IPS DF 19.7 (cell line): Measurements from ENCODE around the gene DAB2IP.
"Not testable (repeated sequence)": the region's sequence is repeated elsewhere in the genome, so short reads cannot be mapped to it uniquely, and the experiment has no call there.

Experiments used
- DNase-seq: peaks from one replicate; pipeline ENCODE4 v3.0.0-alpha.2; 2013; ENCODE audit warnings: low read depth, low spot score

The DAB2IP gene

DNA sequence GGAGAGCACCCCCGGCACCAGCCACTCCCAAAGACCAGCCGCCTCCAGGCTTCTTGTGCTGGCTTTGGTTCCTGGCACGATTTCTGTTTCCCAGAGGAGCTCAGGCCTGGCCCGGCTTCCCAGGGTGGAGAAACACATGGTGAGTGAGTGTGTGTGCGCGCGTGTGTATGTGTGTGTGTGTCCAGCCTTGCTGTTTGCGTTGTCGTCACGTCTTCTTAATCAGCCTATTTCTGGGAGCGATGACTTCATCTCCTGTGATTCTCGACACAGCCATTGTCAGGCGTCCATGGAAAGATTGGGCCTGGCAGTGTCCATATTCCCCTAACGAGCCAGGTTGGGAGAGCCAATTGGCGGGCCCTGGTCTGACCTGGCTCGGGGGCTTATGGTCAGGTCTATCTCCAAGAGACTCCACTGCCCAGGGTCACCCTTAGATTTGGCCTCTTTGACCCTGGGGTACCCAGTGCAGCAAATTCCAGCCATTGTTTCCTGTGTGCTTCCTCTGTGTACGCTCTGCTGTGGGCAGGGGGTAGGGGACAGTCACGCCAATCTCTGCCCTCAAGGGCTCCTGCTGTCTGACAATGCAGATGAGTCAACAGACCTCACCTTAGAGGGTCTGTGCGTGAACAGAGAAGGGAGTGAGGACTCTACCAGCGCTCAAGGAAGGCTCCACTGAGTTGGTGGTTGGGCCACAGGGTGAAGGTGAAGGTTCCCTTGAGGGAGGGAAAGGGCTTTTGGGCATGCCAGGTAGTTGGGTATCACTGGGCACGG is 73.8 kb downstream of the DAB2IP start:
- no peak for DNase-seq

DNA sequence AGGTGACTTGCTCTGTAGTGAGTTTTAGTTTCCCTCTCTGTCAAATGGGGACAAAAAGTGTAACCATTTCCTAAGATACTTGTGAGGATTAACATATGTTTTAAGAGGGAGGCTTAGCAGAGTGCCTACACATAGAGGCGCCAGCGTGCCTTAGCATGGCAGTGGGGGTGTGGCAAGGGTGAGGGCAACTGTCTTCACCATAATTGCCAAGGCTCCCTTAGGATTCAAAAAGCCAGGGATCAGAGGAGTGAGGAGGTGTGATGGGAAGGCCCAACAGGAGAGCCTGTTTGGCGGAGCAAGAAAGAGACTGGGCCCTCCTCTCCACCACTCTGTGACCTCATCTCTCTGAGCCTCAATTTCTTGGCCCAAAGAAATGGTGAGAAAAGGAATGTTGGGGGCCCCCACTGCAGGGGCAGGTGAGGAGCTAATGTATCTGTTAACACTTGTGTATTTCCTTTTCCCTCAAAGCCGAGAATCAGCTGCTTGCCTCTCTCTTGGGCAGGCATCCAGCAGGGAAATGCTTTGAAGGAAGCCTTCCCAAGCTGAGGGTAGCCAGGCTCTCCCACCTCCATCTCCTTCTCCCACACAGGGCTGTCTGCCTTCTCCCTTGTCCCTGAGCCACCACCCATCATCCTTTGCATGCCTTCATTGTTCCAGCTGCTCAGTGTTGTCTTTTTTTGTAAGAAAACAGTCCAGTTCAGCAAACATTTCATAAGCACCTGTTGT is 76.0 kb downstream of the DAB2IP start:
- no peak for DNase-seq

DNA sequence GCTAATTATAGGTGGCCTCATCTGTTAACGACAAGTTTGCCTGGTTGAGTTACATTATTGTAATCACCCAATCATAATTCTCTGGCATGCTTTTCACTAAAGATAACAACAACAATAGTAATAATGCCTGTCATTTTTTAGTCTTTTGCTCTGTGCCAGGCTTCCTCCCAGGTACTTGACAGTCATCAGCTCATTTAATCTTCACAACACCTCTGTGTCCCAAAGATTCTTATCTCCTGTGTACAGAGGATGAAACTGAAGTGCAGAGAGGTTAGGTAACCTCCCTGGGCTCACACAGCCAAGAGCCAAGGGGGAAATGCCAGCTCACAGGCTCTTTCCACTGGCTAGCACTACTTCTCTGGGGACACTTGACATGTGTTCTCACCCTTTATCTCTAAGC is 77.5 kb downstream of the DAB2IP start:
- DNase-seq, result no peak

DNA sequence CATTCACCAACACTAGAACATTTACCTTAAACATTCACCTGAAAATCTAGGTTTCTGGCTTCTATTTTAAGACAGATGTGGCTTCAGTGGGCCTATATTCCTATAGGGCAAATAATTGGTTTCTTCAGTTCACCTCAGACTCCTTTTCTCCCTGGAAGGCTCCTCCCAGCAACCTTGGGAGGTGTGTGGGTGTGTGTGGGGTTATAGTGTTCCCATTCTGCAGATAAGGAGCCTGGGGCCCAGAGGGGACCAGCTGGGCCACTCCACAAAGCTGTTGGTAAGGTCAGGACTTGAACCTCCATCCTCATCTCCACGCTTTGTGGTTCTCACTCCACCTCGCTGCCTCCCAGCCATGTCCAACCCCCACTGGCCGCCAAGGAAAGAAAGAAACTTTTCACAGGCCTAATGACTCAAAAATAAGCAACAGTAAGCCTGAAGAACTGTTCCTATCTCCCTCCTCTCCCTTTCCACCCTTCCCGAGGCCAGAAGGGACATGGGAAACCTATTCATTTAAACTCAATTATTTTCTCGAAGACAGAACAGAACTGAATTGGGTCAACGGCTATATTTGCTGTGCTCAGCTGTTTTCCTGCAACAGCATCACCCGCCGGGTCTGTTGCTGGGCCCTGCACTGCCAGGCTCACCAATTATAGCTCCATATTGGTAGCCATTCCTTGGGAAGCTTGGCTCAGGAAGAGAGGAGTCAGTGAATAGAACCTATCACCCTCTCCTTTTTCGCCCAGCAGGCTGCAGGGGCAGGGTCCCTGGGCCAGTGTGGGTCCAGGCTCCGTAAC is 78.5 kb downstream of the DAB2IP start:
- no peak for DNase-seq

DNA sequence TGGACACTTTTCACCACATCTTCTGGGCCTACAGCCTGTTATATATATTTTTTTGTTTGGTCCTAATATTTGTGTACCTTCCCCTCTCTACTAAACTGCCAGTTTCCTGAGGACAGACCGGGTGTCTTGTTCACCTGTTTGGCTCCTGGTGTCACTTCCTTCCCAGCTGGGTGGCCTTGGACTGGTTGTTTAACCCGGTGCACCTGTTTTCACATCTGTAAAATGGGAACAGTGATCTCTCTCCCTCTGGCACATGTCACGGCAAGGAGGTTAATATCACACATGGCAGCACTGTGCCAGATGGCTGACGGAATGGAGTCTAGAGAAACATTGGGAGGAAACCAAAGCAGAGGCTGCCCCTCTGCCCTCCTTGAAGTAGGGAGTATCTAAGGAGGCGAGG is 79.7 kb downstream of the DAB2IP start:
- DNase-seq, result no peak

DNA sequence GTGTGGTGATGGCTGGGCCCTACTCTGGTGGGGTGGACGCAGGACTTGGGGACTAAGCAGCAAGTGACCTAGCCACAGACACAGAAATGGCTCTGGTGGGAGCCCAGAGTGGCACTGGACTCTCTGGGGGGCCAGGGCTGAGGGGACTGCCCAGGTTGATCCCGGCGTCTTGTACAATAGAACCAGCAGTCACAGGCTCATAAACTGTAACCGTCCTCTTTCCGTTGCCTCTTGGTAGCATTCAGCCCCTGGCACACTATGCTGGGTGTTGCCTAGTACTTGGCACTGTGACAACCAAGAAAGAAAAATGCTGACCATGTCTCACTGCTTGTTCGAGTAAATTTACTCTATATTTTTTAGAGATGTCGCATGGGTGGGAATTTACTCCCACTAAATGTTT is 80.5 kb downstream of the DAB2IP start:
- no peak for DNase-seq

DNA sequence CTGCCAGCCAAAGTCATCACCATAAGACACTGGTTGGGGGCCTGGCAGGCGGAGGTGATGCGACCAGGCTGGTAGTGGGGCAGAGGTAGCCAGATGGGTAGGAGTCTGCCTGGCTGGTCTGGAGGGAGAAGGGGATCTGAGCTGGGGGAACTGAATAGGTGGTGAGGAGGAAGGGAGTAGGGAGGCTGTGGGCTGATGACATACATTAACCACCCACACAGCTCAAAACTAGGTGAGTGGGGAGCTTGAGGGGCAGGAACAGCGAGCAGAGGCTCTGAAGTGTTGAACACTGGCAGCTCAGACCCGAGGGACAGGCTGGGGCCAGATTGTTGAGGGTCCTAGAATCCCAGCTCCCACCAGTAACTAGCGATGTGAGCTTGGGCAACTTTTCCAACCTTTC is 81.0 kb downstream of the DAB2IP start:
- DNase-seq, result no peak

DNA sequence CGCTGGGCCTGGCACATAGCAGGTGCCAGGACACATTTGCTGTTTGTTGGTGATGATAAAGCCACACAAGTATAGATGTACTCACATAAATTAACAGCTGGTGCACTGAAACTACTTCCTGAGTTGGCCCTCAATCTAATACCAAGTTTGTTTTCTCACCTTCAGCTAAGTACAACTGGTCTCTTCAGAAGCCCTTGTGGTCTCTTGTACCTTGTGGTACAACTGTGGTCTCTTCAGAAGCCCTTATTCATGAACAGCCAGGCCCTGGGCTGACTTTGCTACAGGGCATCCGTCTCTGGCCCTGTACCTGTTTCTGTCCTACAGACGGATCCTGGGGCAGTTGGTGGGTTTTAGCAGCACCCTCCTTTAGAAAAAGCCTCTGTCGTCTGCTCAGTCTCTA is 81.5 kb downstream of the DAB2IP start:
- DNase-seq, result no peak

DNA sequence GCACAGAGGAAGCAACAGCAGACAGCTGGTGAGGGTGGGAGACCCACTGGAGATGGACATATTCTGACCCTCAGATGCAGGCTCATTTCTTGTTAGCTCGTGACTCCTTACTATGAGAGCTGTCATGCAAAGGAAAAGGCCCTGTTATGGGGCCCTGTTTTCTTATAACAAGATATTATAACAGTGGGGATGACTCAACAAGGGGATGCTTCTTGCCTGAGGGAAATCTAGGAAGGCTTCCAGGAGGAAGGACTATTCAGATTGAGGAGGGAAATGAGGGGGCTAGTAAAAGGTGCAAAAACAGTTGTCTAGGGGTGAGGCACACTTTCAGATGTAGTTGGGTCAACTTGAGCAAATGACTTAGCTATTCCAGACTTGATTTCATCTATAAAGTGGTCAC is 83.0 kb downstream of the DAB2IP start:
- no peak for DNase-seq

DNA sequence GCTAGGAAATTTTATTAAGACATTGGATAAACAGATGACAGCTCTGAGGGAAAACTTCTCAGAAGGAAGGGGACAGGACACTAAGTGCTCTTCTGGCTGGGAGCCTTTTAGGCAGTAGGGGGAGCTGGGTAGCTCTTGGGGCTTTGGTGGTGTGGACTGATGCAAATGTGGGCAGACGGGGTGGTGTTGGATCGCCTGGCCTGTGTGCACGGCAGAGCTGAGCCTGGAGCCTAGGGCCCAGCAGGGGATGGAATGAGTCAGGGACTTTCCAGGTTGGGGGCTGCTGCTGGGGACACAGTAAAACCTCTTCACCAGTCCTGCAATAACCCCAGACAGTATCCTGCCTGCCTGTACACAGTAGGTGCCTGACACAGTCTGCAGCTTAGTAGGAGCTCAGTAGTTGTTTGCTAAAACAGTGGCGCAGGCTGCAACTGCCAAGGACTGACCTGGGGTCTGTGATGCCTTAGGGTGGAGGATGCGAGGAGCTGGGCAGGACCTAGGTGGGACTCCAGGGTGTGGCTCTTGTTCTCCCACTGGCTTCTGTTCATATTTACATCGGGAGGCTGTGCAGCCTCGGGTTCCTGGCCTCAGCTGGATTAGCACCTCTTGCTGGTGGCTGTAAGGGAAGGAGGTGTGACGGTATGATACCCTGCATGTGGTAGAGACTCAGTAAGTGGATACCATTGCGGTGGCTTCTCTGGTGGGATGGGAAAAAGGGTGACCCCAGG is 83.8 kb downstream of the DAB2IP start:
- DNase-seq, result no peak

DNA sequence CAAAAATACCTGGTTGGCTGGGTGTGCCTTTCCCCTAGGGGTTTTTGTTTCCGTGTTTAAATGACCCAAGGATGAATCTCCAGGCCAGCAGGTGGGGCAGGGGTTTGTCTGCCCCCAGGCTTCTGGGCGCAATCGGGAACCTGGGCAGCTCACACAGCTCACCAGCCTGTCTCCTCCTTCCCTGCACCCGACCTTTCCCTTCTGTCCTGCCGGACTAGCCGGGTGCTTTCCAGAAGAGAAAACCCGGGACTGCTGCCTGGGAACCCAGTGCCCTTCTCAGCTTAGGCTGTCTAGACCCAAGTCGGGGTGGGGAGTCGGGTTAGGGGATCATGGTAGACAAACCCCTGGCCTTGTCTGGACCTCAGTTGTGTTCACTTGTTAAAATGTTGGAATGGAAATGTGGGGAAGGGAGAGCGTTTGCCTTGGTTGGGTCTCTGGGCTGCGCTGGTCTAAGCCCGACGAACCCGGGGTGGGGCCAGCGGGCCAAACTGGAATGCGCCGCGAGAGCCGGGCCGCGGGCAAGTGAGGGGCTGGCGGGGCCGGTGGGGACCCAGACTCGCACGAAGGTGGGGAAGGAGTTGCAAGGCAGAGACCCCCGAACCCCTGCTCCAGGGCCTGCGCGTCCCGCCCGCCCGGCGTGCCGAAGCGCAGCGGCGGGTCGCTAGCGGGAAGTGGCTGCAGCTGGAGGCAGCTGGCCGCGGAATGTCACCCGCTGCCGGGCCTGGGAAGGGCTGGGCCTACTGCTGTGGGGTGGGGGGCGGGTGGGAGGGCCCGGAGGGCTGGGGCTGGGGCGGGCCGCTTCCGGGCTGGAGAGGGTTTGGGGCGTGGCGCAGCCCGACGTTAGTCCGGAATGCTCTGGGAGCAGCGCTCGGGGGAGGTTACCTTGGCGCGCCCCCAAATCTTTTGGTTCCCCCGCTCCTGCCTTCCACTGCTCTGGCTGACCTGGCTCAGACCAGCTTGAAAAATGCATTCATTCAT is 84.6 kb downstream of the DAB2IP start:
- DNase-seq, result no peak

DNA sequence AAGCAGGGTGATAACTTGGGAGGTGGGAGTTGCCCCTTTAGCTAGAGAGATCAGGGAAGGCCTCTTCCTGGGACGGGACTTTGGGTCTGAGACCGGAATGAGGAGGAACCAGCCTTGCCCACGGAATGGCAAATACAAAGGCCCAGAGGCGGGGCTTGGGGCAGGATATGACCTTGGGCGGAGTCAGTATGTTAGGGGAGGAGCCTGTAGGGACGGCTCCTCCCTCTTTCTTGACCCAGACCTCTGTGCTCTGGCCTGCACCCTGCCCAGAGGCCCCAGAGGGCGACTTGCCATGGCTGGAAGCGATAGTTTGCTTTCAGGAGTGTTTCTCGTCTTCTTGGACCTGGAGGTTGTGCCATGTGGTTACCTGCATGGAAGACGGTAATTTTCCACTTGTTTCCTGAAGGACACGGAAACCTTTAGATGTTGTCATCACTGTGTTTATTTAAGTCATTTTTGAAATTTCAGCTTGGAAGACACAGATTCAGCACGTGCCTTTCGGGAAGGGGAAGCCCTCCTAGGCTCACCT is 85.6 kb downstream of the DAB2IP start:
- no peak for DNase-seq

DNA sequence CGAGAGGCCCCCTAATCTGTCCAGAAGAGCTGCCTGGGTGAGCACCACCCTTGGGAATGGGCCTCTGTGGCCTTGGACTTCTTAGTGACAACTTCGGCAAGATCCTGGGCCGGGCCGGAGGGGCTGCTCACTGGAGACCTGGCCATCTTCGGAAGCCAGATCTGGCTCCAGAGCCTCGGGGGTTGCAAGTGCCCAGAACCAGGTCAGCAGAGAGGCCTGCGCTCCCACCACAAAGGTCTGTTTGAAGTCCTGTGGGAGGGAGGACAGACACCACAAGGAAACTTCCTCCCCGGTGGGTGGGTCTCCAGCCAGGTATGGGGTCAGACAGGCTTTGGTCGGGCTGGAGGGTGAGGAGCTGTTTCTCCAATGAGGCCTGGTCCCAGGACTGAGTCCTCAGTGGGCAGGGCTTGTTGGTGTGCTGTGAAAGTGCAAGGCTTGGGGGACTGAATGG is 86.1 kb downstream of the DAB2IP start:
- DNase-seq, result no peak

DNA sequence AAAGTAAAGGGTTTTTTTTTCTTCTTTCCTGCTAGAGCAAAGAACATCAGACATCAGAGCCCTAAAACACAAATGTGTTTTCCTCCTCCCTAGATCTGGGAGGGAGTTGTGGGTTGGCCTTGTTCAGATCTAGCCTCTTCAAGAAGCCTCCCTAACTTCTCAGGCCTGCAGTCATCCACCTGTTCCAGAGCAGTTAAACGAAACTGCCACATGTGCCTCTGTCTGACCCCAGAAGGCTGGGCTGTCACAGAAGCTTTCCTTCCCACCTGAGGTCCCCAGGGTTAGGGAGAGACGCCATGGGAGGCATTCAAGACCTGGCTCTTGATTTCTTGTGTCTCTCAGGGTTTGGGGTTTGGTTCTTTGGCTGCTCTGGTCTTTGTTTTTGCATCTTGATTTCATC is 87.0 kb downstream of the DAB2IP start:
- no peak for DNase-seq

DNA sequence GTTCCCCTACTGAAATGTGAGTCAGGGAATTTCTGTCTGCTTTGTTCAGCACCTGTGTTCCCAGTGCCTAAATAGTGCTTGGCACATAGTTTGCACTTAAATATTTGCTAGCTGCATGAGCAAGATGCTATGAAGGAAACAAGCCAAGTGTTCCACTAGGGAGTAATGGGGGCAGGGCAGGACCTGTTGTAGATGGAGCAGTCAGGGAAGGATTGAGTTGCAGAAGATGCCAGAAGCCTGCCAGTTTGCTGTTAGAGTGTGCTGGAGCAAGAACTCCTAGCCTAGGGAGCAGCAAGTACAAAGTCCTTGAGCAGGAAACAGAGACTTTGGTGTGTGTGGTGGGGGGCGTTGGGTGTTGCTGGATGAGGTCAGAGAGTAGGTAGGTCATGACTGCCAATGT is 87.5 kb downstream of the DAB2IP start:
- DNase-seq, result no peak

DNA sequence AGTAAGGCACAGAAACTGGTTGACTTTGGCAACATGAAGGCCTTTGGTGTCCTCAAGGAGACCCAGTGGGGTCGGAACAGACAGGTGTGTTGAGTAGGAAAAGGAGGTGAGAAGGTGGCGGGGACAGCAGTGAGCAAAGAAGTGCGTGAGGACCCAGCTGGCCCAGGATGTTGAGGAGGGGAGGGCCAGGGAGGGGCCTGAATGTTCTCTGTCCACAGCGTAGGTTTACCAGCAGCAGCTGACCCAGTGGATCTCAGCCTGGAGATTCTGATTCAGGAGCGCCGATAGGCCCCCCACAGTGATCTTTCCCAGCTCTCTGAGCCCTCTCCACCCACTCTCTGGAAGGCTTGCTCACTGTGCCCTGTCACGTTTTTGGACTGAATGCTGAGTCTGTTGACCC is 88.5 kb downstream of the DAB2IP start:
- DNase-seq, result no peak

DNA sequence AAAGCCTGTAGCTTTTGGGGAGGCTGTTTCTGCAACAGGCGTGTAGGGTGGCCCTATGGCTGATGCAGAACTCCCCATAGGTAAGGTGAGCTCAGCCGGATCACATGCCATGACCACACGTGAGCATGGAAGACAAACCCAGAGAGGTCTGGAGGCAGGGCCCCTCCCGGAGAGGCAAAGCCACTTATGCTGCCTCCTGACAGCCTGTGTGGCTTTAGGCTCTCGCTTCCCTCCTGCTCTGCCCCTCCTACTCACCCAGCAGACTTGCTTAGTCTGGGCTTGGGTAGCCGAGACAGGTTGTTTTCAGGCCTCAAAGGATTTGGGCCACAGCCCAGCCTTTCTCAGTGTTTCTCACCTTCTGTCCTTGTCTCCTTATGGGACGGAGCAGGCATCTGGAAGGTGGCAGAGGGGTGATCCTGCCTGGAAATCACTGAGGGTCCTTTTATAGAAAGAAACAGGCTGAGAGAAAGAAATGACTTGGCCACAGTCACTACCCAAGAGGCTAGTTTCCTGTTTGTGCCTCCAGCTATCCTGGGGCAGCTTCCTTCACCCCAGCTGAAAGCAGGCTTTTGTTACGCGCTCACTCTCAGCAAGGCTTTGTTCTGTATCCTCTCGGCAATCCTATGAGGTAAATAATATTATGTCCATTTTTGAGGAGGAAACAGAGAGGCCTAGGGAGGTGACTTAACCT is 89.9 kb downstream of the DAB2IP start:
- DNase-seq, result no peak

DNA sequence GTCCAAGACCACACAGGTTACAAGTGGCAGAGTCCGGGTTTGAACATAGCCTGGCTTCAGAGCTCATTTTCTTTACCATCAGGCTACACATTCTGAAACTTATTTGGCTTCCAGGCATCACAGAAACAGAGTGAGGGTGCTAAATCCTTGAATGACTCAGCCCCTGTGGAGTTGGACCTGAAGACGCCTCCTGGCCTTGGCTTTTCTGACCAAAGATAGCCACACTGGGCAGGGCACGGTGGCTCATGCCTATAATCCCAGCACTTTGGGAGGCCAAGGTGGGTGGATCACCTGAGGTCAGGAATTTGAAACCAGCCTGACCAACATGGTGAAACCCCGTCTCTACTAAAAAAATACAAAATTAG is 90.5 kb downstream of the DAB2IP start:
- not testable (repeated sequence) for DNase-seq

DNA sequence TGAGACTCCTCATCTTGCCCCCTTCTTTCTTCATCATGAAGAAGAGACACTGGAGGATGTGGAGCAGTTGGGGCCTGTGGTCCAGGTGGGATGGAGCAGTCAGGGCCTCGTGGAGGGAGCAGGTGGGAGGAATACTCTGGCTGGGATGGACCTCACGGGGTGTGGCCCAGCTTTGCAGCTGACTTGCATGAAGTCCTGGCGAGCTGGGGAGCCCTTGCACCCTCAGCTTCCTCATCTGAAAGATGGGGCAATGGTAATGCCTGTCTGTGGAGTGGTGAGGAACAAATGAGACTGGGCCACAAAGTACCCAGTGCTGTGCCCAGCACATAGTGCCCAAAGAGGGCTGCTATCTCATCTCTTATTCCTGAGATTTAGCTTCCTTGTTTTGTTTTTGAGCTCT is 91.5 kb downstream of the DAB2IP start:
- no peak for DNase-seq
